DMS79 treated with DMSO at 0.1 percent for 48 hours (cell line): ENCODE results near the gene PHACTR1.
"Not testable (repeated sequence)": the region's sequence is repeated elsewhere in the genome, so short reads cannot be mapped to it uniquely, and the experiment has no call there.

Experiments
- DNase-seq: peaks from one replicate; lab custom pipeline; 2025; lab: John Stamatoyannopoulos, UW

The PHACTR1 gene

GRCh38 chr6:13314806-13315205 is 598.2 kb downstream of the PHACTR1 start:
- no peak for DNase-seq

- DNase-seq: no peak
Measured at GRCh38 chr6:13315896-13316295, 599.3 kb downstream of the PHACTR1 start.

- no peak for DNase-seq
Measured at GRCh38 chr6:13318821-13319220, 602.3 kb downstream of the PHACTR1 start.

- no peak for DNase-seq
Measured at GRCh38 chr6:13319891-13320564, 603.5 kb downstream of the PHACTR1 start.

- DNase-seq: not testable (repeated sequence)
Measured at GRCh38 chr6:13326031-13326586, 609.5 kb downstream of the PHACTR1 start.

GRCh38 chr6:13327691-13328075 is 611.1 kb downstream of the PHACTR1 start:
- DNase-seq: peak; percentile 33

- peak; percentile 62 for DNase-seq
Measured at GRCh38 chr6:13328076-13328874, 611.7 kb downstream of the PHACTR1 start, which contains the start of gene TBC1D7. Gene TBC1D7 (minus strand): TSS chr6:13328537. CDS start chr6:13326898, 1,639 bp downstream.

- DNase-seq: peak; percentile 22
Measured at GRCh38 chr6:13328875-13329183, 612.3 kb downstream of the PHACTR1 start.

- DNase-seq: peak; percentile 16
Measured at GRCh38 chr6:13331516-13332348, 615.2 kb downstream of the PHACTR1 start.

GRCh38 chr6:13332349-13332706 is 615.8 kb downstream of the PHACTR1 start:
- no peak for DNase-seq

GRCh38 chr6:13334953-13335352 is 618.4 kb downstream of the PHACTR1 start:
- DNase-seq: no peak

GRCh38 chr6:13336553-13336952 is 620.0 kb downstream of the PHACTR1 start:
- DNase-seq: peak; percentile 31

- DNase-seq: no peak
Measured at GRCh38 chr6:13338038-13338437, 621.5 kb downstream of the PHACTR1 start.
